ENCODE results near the gene GSTO1. TPM values are rescaled to one million over a fixed set of nuclear protein-coding genes. Genes with fewer than 3 reads are reported as not detected.

The GSTO1 gene
- polyA plus RNA-seq, 1 donor from 2014 or later, result 3.5 TPM

DNA sequence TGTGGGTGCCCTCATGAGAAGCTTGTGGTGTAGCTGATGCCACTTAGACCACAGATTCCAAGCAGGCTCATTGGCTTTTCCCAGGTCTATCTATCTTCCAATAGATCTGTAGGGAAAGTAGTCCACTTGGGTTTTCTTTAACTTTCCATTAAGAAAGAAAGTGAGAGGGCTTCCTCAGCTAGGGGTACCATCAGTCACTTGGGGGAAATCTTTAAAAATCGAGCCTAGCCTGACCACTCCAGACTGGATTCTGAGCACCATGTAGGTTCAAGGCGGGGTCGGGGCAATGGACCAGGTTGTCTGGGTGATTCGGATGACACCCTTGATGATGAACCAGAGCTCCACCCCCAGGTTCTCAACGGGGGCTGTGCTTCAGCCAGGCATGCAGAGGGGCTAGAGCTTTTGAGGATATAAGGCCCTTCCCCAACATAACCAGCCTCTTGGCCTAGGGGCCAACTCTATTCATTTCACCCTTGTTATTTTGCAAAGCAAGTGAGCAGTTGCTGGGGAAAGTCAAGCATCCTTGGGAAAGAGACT lies 56.6 kb downstream of the GSTO1 start:
- Histone ChIP-seq H3K4me3 (ENCODE audit: low read length) (no peak overlapping the region), H3K79me2 (replicated peaks; ENCODE audit: insufficient read depth, low read length) (no peaks in the 10 kb centered on the region), H4K20me1 (ENCODE audit: insufficient read depth) (no peaks in the 10 kb centered on the region), H3K9me3 (ENCODE audit: low read length) (no peaks in the 10 kb centered on the region), H3F3A (ENCODE audit: insufficient read depth, low read length, poor library complexity, severe bottlenecking) (no peaks in the 10 kb centered on the region), H3K36me3 (ENCODE audit: insufficient read depth, low read length) (peaks cover 9% of the 10 kb centered on the region), H3K9me2 (ENCODE audit: insufficient read depth, low read length) (no peaks in the 10 kb centered on the region), H2AFZ (ENCODE audit: low read depth, low read length) (no peak overlapping the region), H3K27me3 (ENCODE audit: insufficient read depth, low read depth, low read length) (no peaks in the 10 kb centered on the region), H3K9ac (ENCODE audit: low read length) (no peak overlapping the region), H3K27ac (ENCODE audit: low read length) (no peak overlapping the region), H3K4me2 (ENCODE audit: low read length) (no peak overlapping the region)
- TF ChIP-seq RAD21 (conservative IDR thresholded peaks at IDR 0.05) (no peak), MXI1 (conservative IDR thresholded peaks at IDR 0.05; ENCODE audit: poor library complexity, severe bottlenecking) (no peak), TAF1 (IDR thresholded peaks at IDR 0.05; ENCODE audit: low read depth) (no peak)

DNA sequence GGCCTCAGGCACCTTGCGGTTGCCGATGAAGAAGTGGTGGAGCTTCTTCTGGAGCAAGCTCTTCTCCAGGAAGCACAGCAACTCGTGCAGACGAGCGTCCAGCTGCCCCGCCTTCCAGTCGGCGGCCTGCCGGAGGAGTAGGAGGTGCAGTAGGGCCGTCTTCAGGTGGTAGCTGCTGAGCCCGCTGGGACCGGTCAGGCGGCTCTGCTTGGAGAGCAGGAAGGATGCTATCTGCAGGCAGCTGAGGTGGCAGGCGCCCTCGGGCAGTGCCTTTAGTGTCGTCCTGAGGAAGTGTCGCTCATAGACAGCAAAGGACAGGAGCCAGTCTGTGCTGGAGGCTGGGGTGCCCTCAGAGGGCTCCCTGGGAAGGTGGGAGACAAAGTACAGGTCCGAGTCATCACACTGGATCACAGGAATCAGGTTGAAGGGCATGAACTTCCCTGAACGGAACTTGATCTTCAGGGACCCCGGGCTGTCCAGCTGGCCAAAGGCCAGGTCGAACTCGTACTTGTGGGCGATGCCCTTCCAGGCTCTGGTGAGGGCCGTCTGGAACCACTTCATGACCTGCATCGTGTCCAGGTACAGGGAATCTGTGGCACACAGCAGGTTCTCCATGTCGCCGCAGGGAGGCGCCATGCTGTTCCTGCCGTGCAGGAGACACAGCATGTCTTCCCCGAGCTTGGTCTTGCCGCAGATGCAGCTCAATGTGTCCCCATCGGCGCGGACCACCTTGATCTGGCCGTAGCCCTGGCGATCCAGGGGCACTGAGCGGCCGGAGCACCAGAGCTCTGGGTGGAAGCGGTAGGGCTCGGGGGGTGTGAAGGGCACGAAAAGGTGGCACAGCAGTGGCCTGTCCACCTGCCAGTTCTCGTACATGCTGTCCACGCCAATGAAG lies 60.1 kb downstream of the GSTO1 start:
- H3K9me3 ChIP-seq (ENCODE audit: low read length), result no peaks in the 10 kb centered on the region
- no peaks in the 10 kb centered on the region for H3K27me3 ChIP-seq (ENCODE audit: insufficient read depth, low read depth, low read length)
- H4K20me1 ChIP-seq (ENCODE audit: insufficient read depth), result no peaks in the 10 kb centered on the region
- no peak for TF ChIP-seq RAD21 (conservative IDR thresholded peaks at IDR 0.05)
- no peak overlapping the region for H3K9ac ChIP-seq (ENCODE audit: low read length)
- H3K79me2 ChIP-seq (replicated peaks; ENCODE audit: insufficient read depth, low read length), result no peaks in the 10 kb centered on the region
- no peak overlapping the region for H3K27ac ChIP-seq (ENCODE audit: low read length)
- no peaks in the 10 kb centered on the region for H3F3A ChIP-seq (ENCODE audit: insufficient read depth, low read length, poor library complexity, severe bottlenecking)
- H2AFZ ChIP-seq (ENCODE audit: low read depth, low read length), result no peak overlapping the region
- no peak overlapping the region for H3K4me3 ChIP-seq (ENCODE audit: low read length)
- no peak overlapping the region for H3K4me2 ChIP-seq (ENCODE audit: low read length)
- no peaks in the 10 kb centered on the region for H3K9me2 ChIP-seq (ENCODE audit: insufficient read depth, low read length)
- H3K36me3 ChIP-seq (ENCODE audit: insufficient read depth, low read length), result peaks cover 9% of the 10 kb centered on the region

DNA sequence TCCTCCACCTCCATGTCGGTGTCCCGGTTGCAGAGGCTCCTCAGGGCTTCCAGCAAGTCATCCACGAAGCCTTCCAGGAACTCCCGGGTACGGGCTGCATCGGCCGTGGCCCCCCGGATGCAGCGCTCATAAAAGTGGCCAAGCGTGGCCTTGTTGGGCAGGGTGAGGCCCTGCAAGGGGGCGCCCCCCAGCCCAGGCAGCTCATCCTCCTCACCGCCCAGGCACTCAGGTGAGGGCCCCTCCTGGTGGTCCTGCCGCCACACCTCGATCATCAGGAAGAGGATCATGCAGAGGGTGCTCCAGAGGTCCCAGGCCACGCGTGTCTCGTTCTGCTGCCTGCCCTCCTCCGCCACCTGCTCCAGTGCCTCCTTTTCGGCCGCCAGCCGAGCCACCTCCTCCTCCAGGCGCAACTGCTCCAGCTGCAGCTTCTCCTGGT lies 60.8 kb downstream of the GSTO1 start:
- no peak overlapping the region for H3K9ac ChIP-seq (ENCODE audit: low read length)
- no peaks in the 10 kb centered on the region for H3F3A ChIP-seq (ENCODE audit: insufficient read depth, low read length, poor library complexity, severe bottlenecking)
- TF ChIP-seq TAF1 (IDR thresholded peaks at IDR 0.05; ENCODE audit: low read depth) (no peak), POLR2AphosphoS5 (IDR thresholded peaks at IDR 0.05) (no peak), EP300 (conservative IDR thresholded peaks at IDR 0.05; ENCODE audit: poor library complexity, severe bottlenecking) (no peak), EZH2 (IDR thresholded peaks at IDR 0.05; ENCODE audit: borderline replicate concordance, insufficient read depth, low read length, poor library complexity, severe bottlenecking) (no peak), RAD21 (conservative IDR thresholded peaks at IDR 0.05) (no peak), SMC3 (conservative IDR thresholded peaks at IDR 0.05; ENCODE audit: poor library complexity) (no peak), CTCF (IDR thresholded peaks at IDR 0.05; ENCODE audit: poor library complexity, severe bottlenecking) (no peak)
- H2AFZ ChIP-seq (ENCODE audit: low read depth, low read length), result no peak overlapping the region
- H3K4me3 ChIP-seq (ENCODE audit: low read length), result no peak overlapping the region
- H3K4me2 ChIP-seq (ENCODE audit: low read length), result no peak overlapping the region
- peaks cover 9% of the 10 kb centered on the region for H3K36me3 ChIP-seq (ENCODE audit: insufficient read depth, low read length)
- H3K9me2 ChIP-seq (ENCODE audit: insufficient read depth, low read length), result no peaks in the 10 kb centered on the region
- H3K9me3 ChIP-seq (ENCODE audit: low read length), result no peaks in the 10 kb centered on the region
- no peak overlapping the region for H3K27ac ChIP-seq (ENCODE audit: low read length)
- no peaks in the 10 kb centered on the region for H4K20me1 ChIP-seq (ENCODE audit: insufficient read depth)
- H3K27me3 ChIP-seq (ENCODE audit: insufficient read depth, low read depth, low read length), result no peaks in the 10 kb centered on the region
- no peaks in the 10 kb centered on the region for H3K79me2 ChIP-seq (replicated peaks; ENCODE audit: insufficient read depth, low read length)

All from neural cell (in vitro differentiated cells).